ENCODE results near the gene NOM1.
"Not testable (repeated sequence)": the region's sequence is repeated elsewhere in the genome, so short reads cannot be mapped to it uniquely, and the experiment has no call there.

The NOM1 gene

GRCh38 chr7:156949541-156950380 lies at the start of gene NOM1:
NOM1 (plus strand) TSS chr7:156949712; CDS start chr7:156949738, 26 bp downstream.
- DNase-seq = peak; percentile 97

- not testable (repeated sequence) for DNase-seq
Measured at GRCh38 chr7:156900093-156900492, 49.4 kb upstream of the NOM1 start.

- DNase-seq = no peak
Measured at GRCh38 chr7:156903232-156903909, 46.1 kb upstream of the NOM1 start.

GRCh38 chr7:156906200-156906649 lies 43.3 kb upstream of the NOM1 start:
- no peak for DNase-seq

GRCh38 chr7:156907656-156908055 lies 41.9 kb upstream of the NOM1 start:
- no peak for DNase-seq

GRCh38 chr7:156909574-156910252 lies 39.8 kb upstream of the NOM1 start:
- DNase-seq = not testable (repeated sequence)

- no peak for DNase-seq
Measured at GRCh38 chr7:156918635-156919034, 30.9 kb upstream of the NOM1 start.

- no peak for DNase-seq
Measured at GRCh38 chr7:156919132-156919713, 30.3 kb upstream of the NOM1 start.

- DNase-seq = no peak
Measured at GRCh38 chr7:156920076-156920475, 29.4 kb upstream of the NOM1 start.

- not testable (repeated sequence) for DNase-seq
Measured at GRCh38 chr7:156920487-156921373, 28.8 kb upstream of the NOM1 start.

GRCh38 chr7:156922304-156922703 lies 27.2 kb upstream of the NOM1 start:
- DNase-seq = not testable (repeated sequence)

GRCh38 chr7:156925821-156926220 lies 23.7 kb upstream of the NOM1 start:
- DNase-seq = not testable (repeated sequence)

- DNase-seq = no peak
Measured at GRCh38 chr7:156927571-156928405, 21.7 kb upstream of the NOM1 start.

- no peak for DNase-seq
Measured at GRCh38 chr7:156928406-156928747, 21.1 kb upstream of the NOM1 start.

GRCh38 chr7:156929789-156930539 lies 19.5 kb upstream of the NOM1 start:
- peak; percentile 68 for DNase-seq

GRCh38 chr7:156932006-156932405 lies 17.5 kb upstream of the NOM1 start:
- no peak for DNase-seq

GRCh38 chr7:156935250-156935649 lies 14.3 kb upstream of the NOM1 start:
- DNase-seq = no peak

- DNase-seq = not testable (repeated sequence)
Measured at GRCh38 chr7:156936766-156937165, 12.7 kb upstream of the NOM1 start.

GRCh38 chr7:156940421-156941122 lies 8.9 kb upstream of the NOM1 start:
- DNase-seq = no peak

All from activated effector memory CD4-positive, alpha-beta T cell treated with anti-CD3 and anti-CD28 coated beads, Interleukin-2, amount 50 U/mL, for 16 hours (primary cell).